ENCODE measurements around the gene HBS1L.

Gene HBS1L

GRCh38 chr6:135008072-135008940 is 46.3 kb downstream of the HBS1L start:
- no peaks in the 10 kb centered on the region for H3K27me3 ChIP-seq (replicated peaks; ENCODE audit: control insufficient read depth, insufficient read depth, low read length)
- TF ChIP-seq CTCF (IDR thresholded peaks at IDR 0.05; ENCODE audit: insufficient read depth, low read length, poor library complexity, severe bottlenecking), result no peak
- H3K4me3 ChIP-seq (replicated peaks; ENCODE audit: low read depth, low read length), result peak overlapping the region; percentile 25
- H3K36me3 ChIP-seq (ENCODE audit: control insufficient read depth, insufficient read depth, low read length), result no peaks in the 10 kb centered on the region; the same call in 1 of the 2 replicates
- DNase-seq (ENCODE audit: extremely low read depth, insufficient read length), result peak; percentile 70

GRCh38 chr6:135006386-135006914 is 48.2 kb downstream of the HBS1L start:
- TF ChIP-seq CTCF (IDR thresholded peaks at IDR 0.05; ENCODE audit: insufficient read depth, low read length, poor library complexity, severe bottlenecking), result no peak
- Histone ChIP-seq H3K27me3 (replicated peaks; ENCODE audit: control insufficient read depth, insufficient read depth, low read length) (no peaks in the 10 kb centered on the region), H3K36me3 (ENCODE audit: control insufficient read depth, insufficient read depth, low read length) (no peaks in the 10 kb centered on the region; the same call in 1 of the 2 replicates), H3K4me3 (replicated peaks; ENCODE audit: low read depth, low read length) (no peak overlapping the region)
- no peak for DNase-seq (ENCODE audit: extremely low read depth, insufficient read length)

GRCh38 chr6:135004399-135004798 is 50.2 kb downstream of the HBS1L start:
- H3K36me3 ChIP-seq (ENCODE audit: control insufficient read depth, insufficient read depth, low read length), result no peaks in the 10 kb centered on the region
- no peak overlapping the region for H3K4me3 ChIP-seq (replicated peaks; ENCODE audit: low read depth, low read length)
- no peak for DNase-seq (ENCODE audit: extremely low read depth, insufficient read length)
- no peak for TF ChIP-seq CTCF (IDR thresholded peaks at IDR 0.05; ENCODE audit: insufficient read depth, low read length, poor library complexity, severe bottlenecking)
- no peaks in the 10 kb centered on the region for H3K27me3 ChIP-seq (replicated peaks; ENCODE audit: control insufficient read depth, insufficient read depth, low read length)

- no peak for TF ChIP-seq CTCF (IDR thresholded peaks at IDR 0.05; ENCODE audit: insufficient read depth, low read length, poor library complexity, severe bottlenecking)
- Histone ChIP-seq H3K4me3 (replicated peaks; ENCODE audit: low read depth, low read length) (no peak overlapping the region), H3K27me3 (replicated peaks; ENCODE audit: control insufficient read depth, insufficient read depth, low read length) (no peaks in the 10 kb centered on the region), H3K36me3 (ENCODE audit: control insufficient read depth, insufficient read depth, low read length) (no peaks in the 10 kb centered on the region)
- peak; percentile 68 for DNase-seq (ENCODE audit: extremely low read depth, insufficient read length)
These were observed 51.5 kb downstream of the HBS1L start for GRCh38 chr6:135002974-135003703.

GRCh38 chr6:135002229-135002844 is 52.3 kb downstream of the HBS1L start:
- Histone ChIP-seq H3K27me3 (replicated peaks; ENCODE audit: control insufficient read depth, insufficient read depth, low read length) (no peaks in the 10 kb centered on the region), H3K4me3 (replicated peaks; ENCODE audit: low read depth, low read length) (peak overlapping the region; percentile 37), H3K36me3 (ENCODE audit: control insufficient read depth, insufficient read depth, low read length) (no peaks in the 10 kb centered on the region; the same call in 1 of the 2 replicates)
- DNase-seq (ENCODE audit: extremely low read depth, insufficient read length), result peak; percentile 43
- TF ChIP-seq CTCF (IDR thresholded peaks at IDR 0.05; ENCODE audit: insufficient read depth, low read length, poor library complexity, severe bottlenecking), result peak; percentile 61

Data from GM06990 (cell line).